ELF-1 (cell line): ENCODE data around the gene VSX1.

Experiments used
- DNase-seq: peaks from one replicate; pipeline ENCODE4 v3.0.0-alpha.2; 2016; ENCODE audit warnings: low read depth, low spot score

VSX1 gene

GRCh38 chr20:25065625-25066338, 16.2 kb downstream of the VSX1 start:
- peak; percentile 70 for DNase-seq

- peak; percentile 59 for DNase-seq
These were observed 16.8 kb downstream of the VSX1 start for GRCh38 chr20:25065072-25065624.

- no peak for DNase-seq
These were observed 17.3 kb downstream of the VSX1 start for GRCh38 chr20:25064561-25065071.

DNA sequence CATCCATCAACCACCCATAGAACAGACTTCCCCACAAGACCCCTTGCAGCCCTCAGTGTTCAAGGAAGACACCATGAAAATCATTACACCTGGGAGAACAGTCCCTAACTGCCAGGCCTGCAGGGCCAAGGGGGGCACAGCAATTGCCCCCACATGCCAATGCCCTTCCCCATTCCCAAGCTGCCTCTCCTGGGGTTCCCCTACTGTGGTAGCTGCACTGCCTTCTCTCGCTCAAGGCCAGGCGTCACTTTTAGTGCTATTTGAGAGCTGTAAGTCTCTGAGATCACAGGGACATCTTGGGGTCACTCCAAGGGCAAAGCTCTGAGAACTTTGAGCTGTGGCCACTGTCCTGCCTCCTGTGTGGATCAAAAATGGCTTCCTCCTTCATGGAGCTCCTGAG, 18.0 kb downstream of the VSX1 start:
- no peak for DNase-seq

DNA sequence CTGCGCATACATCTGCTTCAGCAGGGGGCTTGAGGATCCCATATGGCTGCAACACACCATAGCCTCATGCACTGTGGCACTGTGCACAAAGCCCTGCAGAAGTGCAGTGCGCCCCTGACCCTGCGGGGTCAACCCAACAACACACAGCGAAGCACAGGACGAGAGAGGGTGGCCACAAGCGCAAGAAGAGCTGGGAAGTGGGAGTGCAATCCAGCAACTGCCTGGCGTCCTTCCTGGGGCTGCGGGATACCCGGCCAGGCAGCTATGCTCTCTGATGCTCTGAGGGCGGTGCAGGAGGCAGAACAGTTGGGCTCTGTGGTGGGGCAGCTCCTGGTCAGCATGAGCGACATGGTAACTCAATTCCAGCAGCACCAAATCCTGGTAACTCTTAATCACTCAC, 18.4 kb downstream of the VSX1 start:
- no peak for DNase-seq

DNA sequence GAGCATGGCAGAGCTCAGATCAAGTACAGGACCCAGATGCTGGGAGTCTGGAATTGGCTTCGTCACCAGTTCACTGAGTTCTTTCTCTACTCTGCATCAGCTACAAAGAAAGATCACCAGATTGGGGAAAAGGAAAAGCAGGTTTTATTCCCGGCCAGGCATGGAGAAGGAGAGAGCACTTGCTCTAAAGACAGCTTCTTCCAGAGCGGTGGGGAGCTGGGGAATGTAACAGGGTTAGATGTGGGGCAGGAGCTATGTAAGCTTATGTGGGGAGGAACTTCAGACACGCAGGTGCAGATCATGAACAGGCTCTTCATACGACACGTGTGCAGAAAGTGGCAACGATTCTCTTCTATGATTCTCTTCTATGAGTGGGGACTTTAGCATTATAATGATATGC, 19.1 kb downstream of the VSX1 start:
- DNase-seq = no peak

GRCh38 chr20:25061821-25062530, 20.0 kb downstream of the VSX1 start:
- DNase-seq = no peak

- no peak for DNase-seq
These were observed 20.7 kb downstream of the VSX1 start for GRCh38 chr20:25061103-25061799.

DNA sequence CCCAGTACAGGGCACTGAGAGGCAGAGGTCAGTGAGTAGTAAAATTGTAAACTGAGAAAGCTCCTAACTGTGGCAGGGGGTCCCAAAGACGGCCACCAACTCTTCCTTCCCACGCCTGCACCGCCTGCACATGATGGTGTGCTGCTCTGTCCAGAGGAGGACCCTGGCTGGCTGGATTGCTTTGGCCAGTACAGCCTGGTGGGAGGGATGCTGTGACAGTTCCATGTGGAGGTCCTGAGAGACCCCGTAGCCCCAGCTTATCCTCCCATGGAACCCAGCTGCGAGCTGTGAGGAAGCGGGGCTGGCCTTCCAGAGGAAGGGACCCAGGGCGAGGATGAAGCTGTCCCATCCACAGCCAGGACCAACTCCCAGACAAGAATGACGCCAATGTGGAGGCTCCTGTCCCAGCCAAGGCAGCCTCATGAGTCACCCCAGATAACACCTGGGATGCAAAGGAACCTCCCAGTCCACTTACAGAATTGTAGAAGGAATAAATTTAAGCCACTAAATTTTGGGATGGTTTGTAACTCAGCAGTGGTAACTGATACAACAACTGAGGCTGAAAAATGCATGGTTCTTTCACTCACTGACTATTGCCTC, 22.0 kb downstream of the VSX1 start:
- DNase-seq = no peak

DNA sequence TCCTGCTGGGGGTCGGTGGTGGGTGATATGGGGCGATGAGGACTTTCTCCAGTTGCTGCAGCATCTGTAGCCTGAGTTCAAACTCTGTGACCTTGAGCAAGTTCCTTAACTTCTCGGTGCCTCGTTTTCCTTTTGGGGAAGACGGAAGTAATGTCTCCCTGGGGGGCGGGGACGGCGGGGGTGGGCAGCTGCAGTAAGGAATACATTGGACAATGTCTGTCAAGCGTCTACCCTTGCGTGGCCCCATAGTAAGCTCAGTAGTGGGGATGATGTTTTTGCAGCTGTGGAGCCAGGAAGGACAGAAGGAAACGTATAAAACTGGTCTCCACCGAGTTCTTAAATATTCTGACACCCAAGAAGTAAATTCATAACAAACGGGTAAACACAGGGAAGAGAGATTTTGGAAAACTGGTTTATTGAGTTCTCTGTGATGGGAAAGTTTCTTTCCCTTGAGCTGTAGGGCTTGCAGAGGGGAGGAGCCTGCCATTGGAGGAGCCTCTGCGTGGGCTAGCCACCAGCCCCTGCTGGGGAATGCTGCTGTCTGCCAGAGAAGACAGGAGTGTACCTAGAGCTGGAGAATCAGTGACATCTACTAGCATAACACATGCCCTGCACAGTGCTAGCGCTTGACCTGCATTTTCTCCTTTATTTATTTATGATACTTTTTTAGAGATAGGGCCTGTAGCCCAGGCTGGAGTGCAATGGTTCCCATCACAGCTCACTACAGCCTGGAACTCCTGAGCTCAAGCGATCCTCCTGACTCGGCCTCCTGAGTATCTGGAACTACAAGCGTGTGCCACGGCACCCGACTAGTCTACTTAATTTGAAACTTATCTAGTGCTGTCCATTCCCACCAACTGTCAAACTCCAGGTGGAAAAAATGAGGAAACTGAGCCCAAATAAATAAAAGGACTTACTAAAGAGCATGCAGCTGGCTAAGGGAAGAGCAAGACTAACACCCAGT, 22.8 kb downstream of the VSX1 start:
- no peak for DNase-seq

GRCh38 chr20:25058051-25058846, 23.7 kb downstream of the VSX1 start, which contains the start of gene ACSS1:
Gene ACSS1, minus strand, starts transcription at chr20:25058139. Its CDS starts 37 bp downstream, at chr20:25058102.
- DNase-seq = no peak

DNA sequence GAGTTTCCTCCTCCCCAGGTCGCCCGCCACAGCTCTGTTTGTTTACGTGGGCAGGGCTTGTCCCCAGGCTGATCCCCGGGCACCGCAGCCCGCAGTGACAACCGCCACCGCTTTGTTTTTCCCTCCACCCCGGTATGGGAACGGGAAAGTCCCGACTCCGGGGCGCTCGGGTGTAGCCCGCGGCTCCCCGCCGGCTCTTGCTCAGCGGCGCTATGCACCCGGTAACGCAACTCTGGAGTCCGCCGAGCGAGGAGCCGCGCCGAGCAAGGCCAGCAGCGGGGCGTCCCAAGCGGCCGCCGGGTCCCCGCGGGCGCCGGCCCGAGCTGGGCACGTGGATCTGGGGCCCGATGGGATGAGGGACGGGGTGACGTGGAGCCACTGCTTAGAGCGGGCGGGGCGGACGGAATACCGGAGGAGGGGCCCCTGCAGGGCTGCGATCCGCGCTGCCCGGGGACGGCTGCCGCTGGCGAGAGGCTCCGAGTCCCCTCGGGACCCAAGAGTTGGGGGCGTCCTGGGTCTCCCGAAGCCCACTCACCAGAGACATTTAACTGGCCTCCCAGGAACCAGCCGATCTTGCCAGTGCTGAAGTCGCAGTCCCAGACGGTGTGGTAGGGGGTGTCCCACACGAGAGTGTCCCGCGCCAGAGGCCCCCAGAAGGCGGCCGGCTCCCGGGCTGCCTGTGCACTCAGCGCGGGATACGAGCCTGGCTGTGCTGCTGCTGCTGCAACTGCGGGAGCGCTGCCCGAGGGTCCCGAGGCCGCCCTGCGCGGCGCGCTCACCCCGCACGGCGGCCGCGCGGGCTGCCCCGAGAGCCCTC, 24.5 kb downstream of the VSX1 start:
- DNase-seq = peak; percentile 45

DNA sequence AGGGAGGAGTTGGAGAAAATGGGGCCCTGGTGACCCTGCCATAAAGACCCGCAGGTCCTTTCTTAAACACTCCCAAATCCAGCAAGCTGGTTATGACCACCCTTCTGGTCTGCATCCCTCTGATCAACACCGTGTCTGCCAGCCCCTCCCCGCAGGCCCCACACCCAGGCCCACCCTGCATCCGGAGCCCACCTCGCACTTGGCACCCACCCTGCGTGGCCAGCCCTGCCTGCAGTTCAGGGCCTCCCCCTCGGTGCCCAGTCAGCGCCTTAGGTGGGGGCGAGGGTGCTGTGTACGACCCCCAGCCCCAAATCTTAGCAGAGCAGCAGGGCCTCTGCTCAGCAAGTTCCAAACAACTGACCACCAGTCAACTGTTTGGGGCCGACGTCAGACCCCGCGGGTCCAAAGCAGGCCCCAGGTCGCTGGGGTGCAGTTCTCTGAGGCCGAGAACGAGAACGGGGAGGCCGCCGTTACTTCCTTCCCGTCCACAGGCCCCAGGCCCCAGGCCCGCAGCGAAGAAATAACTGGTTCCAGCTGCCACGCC, 25.2 kb downstream of the VSX1 start:
- DNase-seq = no peak

GRCh38 chr20:25055711-25056495, 26.0 kb downstream of the VSX1 start:
- DNase-seq = no peak

DNA sequence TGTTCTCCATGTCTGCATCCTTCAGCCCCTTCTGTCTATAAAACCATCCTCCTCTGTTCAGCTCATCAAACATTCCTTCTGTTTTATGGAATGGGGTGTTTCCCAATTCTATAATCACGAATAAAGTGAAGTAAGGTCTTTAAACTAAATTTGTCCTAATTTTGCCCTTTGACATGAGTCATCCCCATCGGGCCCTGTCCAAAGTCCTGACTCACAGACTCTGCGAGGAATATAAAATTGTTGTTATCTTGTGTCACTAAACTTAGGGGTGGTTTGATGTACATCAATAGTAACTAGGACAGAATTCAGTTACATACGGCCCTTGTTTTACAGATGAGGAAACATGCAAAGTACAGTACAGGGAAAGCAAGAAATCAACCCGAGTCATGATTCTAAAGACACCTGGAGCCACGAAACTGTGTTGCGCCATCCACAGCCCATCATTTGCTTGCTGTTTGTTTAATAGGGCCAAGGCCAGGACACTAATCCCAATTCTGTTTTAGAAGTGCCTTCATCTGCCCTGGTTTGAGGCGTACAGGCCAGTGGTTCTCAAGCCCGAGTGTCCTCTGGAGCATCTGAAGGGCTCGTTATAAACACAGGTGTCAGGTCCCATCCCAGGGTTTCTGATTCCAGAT, 26.8 kb downstream of the VSX1 start:
- no peak for DNase-seq

DNA sequence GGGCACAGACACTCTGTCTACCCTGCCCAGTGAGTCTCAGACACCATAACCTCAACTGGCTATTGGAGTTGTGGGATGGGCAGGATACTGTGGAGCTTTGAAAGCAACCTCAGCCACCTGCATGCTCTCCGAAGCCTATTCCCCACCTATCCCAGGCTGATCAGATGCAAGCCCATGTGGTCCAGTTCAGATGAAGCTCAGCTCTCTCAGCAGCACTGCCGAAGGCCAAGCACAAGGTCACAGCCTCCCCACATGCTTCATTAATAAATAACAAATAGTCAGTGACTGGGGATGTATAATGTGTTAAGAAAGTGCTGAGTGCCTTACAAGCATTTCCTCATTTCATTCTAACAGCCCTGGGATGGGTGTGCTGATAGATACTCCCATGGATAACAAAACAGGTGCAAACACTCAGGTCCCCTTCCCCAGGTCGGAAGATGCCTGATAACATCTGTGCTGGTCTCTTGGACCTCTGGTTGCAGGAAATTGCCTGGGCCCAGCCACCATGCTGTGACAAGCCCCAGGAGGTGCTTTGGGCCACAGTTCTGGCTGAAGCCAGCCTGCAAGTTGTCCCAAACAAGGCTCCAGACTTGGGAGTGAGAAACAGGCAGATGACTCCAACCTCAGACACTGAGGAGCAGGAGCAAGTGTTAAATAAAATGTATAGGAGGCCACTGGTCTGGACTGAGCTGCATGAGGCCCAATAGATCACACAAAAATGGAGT, 27.7 kb downstream of the VSX1 start:
- no peak for DNase-seq
